Renal pelvis (tissue), 4 donors: ENCODE measurements around the gene NDEL1. TPM values are rescaled to one million over a fixed set of nuclear protein-coding genes. Genes with fewer than 3 reads are reported as not detected.

Source experiments
- DNase-seq: peaks from one replicate; pipeline ENCODE4 v3.0.0-alpha.2; 2013
- polyA plus RNA-seq, 3 donors: library from polyadenylated mRNA; unstranded; fragments of 120-200 nt; gene quantifications; one replicate each; pipeline ENCODE4 v1.2.1, GENCODE V29; 2013; ENCODE audit not compliant: insufficient read length in 3 of 3

The NDEL1 gene
- polyA plus RNA-seq, 3 donors, result 43.9 to 50.5 (median 46.7) TPM

DNA sequence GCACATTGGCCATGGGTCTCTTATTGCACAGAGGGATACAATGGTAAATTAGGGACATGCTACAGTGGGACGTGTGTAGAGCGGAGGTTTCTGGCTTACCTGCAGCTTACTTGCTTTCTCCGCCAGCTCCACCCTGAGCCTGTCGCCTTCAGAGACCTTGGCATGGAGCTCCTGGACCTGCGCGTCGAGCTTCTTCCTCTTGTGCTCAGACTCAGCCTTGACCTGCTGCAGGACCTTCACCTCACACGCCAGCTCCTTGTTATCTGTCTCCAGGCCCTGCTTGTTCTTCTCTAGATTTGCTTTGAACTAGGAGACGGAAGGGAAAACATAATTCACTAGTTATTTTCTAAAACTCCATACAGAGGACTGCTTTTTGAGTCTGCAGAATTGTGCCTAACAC is 63.5 kb downstream of the NDEL1 start:
- no peak for DNase-seq

DNA sequence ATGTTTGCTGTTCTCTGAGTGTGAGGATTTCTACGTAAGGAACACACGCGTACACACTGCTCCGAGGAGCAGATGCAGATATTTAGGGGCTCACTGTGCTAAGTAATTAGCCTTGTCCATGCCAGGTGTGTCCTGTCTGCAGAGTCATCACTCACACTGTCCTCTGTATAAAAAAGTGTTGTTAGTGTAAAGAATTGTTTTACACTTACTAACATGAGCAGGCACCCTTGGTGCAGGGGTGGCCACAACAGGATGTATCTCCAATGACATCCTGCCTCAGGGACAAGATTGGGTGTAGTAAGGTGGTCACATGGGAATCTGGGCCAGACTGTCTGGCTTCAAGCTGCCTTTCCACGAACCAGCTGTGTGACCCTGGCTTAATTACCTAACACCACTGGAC is 63.9 kb downstream of the NDEL1 start:
- DNase-seq, result no peak

GRCh38 chr17:8500609-8501008 is 64.9 kb downstream of the NDEL1 start:
- DNase-seq, result no peak

DNA sequence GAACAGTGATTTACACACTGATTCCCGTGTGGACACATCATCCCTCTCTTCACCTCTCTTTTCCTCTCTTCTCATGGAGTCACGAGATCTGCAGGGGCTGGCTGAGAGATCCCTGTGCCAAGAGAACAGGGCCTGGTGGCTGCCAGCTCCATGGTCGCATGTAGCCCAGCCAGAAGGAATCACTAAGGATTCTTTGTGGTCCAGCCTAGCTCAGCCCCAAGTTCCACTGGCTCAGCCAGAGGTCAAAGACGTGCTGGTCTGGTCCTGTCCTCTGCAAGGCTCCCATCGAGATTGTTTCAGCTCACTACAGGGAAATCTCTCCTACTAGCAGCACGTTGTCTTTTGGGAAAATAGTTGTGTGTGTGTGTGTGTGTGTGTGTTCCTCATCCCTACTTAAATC is 66.4 kb downstream of the NDEL1 start:
- no peak for DNase-seq

- no peak for DNase-seq
Measured at GRCh38 chr17:8503368-8503767, 67.7 kb downstream of the NDEL1 start.

GRCh38 chr17:8503807-8504206 is 68.1 kb downstream of the NDEL1 start:
- no peak for DNase-seq

DNA sequence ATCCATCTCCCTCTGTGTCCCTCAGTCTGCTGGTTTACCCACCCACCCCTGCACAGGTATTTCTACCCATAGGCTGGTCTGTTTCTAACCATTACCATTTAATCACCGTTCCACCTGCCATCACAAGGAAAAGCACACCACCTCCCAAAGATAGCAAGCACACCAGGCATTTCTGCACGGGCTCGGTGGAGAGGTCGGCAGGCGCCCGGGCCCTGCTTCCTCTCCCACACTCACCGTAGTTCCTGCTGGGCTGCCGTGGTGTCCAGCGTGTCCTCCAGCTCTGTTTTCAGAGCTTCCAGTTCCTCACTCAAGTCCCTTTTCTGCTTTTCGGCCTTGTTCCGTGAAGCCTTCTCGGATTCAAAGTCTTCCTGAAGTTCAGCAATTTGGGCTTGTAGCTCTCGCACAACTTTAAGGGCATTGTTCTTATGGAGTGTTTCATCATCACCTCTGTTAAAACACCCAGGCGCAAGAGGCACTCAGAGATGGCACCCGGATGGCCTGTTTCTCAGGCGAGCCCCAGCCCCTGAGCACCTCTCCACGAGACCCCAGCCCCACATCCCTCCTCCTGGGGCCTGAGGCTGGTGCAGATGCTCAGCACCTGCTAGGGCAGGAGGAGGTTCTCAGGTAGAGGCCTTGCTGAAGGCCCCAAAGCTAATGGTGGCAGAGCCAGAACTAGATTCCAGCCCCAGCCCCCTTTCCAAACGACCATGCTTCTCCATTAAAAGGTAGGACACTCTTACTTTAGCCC is 69.0 kb downstream of the NDEL1 start:
- no peak for DNase-seq

GRCh38 chr17:8506145-8506544 is 70.5 kb downstream of the NDEL1 start:
- DNase-seq, result no peak

DNA sequence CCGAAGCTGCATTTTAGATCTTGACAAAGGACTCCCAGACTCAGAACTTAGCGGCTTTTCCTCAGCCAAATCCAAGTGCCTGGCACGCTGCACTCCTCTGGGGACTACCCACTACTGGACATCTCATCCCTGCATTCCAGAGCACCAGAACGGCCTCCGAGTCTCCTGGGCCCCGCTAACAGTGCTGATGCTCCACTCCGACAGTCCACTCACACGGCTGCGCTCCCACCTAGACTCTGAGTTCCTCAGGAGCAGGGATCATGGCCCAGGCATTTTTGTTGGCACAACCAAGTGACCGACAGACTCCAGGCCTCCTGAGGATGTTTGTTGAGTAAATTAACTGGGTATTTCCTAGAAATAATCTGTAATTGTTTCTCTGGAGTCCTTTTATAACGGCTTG is 79.1 kb downstream of the NDEL1 start:
- DNase-seq, result no peak

Other genes starting within 250 kb of the NDEL1 start
- 1 to 10 TPM; 4.4 to 5.1 (median 4.9) TPM for gene BORCS6, start 245.7 kb upstream of the NDEL1 start, polyA plus RNA-seq
- 10 to 100 TPM; 31.9 to 48.1 (median 43.2) TPM for gene AURKB, start 225.3 kb upstream of the NDEL1 start, polyA plus RNA-seq
- 10 to 100 TPM; 22.0 to 36.0 (median 33.7) TPM for gene CTC1, start 187.8 kb upstream of the NDEL1 start, polyA plus RNA-seq
- gene PFAS, start 186.6 kb upstream of the NDEL1 start, polyA plus RNA-seq, result 10 to 100 TPM; 40.4 to 60.0 (median 48.9) TPM
- gene RANGRF, start 147.2 kb upstream of the NDEL1 start, polyA plus RNA-seq, result 10 to 100 TPM; 29.5 to 33.7 (median 31.7) TPM
- gene SLC25A35, start 140.5 kb upstream of the NDEL1 start, polyA plus RNA-seq, result 1 to 10 TPM; 3.5 to 5.3 (median 5.2) TPM
- 10 to 100 TPM; 18.1 to 21.2 (median 18.4) TPM for gene ARHGEF15, start 125.6 kb upstream of the NDEL1 start, polyA plus RNA-seq
- gene ODF4, start 96.0 kb upstream of the NDEL1 start, polyA plus RNA-seq, result not detected
- gene RPL26, start 52.7 kb upstream of the NDEL1 start, polyA plus RNA-seq, result 1,000 to 10,000 TPM; 2,255 to 3,156 (median 2,746) TPM
- under 1 TPM; 0.11 to 0.18 (median 0.12) TPM for gene RNF222, start 38.1 kb upstream of the NDEL1 start, polyA plus RNA-seq
- 100 to 1,000 TPM; 232 to 268 (median 246) TPM for gene MYH10, start 194.8 kb downstream of the NDEL1 start, polyA plus RNA-seq